ENCODE measurements around the gene GALNT8.

GALNT8 gene

DNA sequence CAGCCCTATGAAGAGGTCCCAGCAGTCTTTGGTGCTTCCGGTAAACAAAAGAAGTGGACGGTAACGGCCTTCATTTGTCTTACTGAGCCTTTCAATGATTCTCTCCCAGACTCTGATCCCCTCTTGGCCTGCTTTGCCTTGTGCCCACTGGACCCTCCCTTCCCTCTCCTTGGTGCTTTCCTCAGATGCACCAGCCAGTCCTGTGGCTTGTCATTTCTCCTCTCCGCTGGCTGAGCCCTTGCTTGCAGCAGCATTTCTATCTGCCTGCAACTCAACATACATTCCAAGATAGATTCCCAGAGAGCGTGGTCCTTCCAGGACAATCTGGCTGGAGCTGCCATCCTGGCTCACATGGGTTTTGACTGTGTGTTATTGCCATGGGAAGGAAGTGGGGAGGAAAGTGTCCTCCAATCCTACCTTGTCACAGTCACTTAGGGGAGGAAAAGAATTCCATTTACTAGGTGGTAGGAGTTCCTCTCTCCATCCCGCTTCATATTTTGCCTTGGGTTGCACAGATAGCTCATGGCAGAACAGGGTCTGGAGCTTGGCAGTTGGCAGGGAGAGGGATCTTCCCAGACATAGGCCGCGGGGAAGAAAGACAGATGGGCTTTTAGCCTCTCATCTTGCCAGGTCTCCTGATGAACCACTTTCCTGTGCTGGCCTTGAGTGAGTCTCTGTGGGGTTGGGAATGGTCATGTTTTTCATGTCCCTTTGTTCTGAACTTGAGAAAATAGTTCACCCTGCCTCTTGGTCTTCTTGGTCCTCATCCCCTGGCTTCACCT, 96.7 kb downstream of the GALNT8 start:
- no peak overlapping the region for H3K27ac Mint-ChIP-seq

DNA sequence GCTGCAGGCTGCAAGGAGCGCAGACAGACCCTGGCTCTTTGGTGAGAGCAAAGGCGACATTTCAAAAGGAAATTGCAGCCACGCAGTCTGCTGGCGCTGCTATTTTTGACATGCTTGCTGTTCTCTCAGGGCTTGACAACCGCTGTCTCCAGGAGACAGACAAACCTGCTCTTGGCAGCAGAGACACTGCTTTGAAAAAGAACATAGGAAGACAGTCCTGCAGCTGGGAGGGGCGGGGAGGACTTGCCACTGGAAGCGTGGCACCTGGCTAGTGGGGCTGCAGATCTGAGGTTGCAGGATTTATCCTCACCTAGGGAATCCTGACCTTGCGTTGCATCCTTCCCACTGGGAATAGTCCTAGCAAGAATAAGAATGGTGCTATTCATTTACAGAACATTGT, 97.7 kb downstream of the GALNT8 start:
- DNase-seq = no peak
- H3K9me3 Mint-ChIP-seq = no peaks in the 10 kb centered on the region
- peak overlapping the region in 1 of 2 donors; percentile 14 for H3K4me3 Mint-ChIP-seq
- H3K36me3 Mint-ChIP-seq = peaks cover 0 to 4% of the 10 kb centered on the region in 2 donors
- H3K27me3 Mint-ChIP-seq = peaks cover 0 to 9% of the 10 kb centered on the region in 2 donors
- peak overlapping the region; percentile 85 for H3K27ac Mint-ChIP-seq
- peaks cover 33 to 62% of the 10 kb centered on the region in 2 donors for H3K4me1 Mint-ChIP-seq
- no peak for ATAC-seq (replicated peaks)

More for the DNA sequence above, 96.7 kb downstream of the GALNT8 start:
- Mint-ChIP-seq H3K9me3 (no peaks in the 10 kb centered on the region), H3K27me3 (peaks cover 0 to 9% of the 10 kb centered on the region in 2 donors), H3K4me1 (peaks cover 31 to 56% of the 10 kb centered on the region in 2 donors), H3K4me3 (no peak overlapping the region), H3K36me3 (peaks cover 0 to 3% of the 10 kb centered on the region in 2 donors)
- no peak for DNase-seq
- no peak for ATAC-seq (replicated peaks)

GRCh38 chr12:4819654-4820053, 99.5 kb downstream of the GALNT8 start:
- Mint-ChIP-seq H3K4me3 (peak overlapping the region; percentile 30 to 52), H3K9me3 (no peaks in the 10 kb centered on the region), H3K4me1 (peaks cover 39 to 71% of the 10 kb centered on the region in 2 donors), H3K27me3 (peaks cover 0 to 3% of the 10 kb centered on the region in 2 donors), H3K27ac (peak overlapping the region; percentile 88), H3K36me3 (peaks cover 0 to 1% of the 10 kb centered on the region in 2 donors)
- peak; percentile 88 to 90 for ATAC-seq (replicated peaks)
- DNase-seq = no peak

- peaks cover 3% of the 10 kb centered on the region in 2 donors for H3K36me3 Mint-ChIP-seq
- ATAC-seq (replicated peaks) (no peak), DNase-seq (no peak)
- H3K4me3 Mint-ChIP-seq = peak overlapping the region; percentile 12 to 54
- H3K27me3 Mint-ChIP-seq = peaks cover 0 to 3% of the 10 kb centered on the region in 2 donors
- H3K4me1 Mint-ChIP-seq = peaks cover 48 to 84% of the 10 kb centered on the region in 2 donors
- no peaks in the 10 kb centered on the region for H3K9me3 Mint-ChIP-seq
- H3K27ac Mint-ChIP-seq = peak overlapping the region; percentile 33
Observed at GRCh38 chr12:4820971-4821370, 100.8 kb downstream of the GALNT8 start.

Data from stimulated activated naive B cell treated with anti-CD40 and anti-IgM and Interleukin-4, amounts not matched to agents 10 μg/mL and 1 μg/mL and 100 μg/mL, for 72 hours (primary cell).